HG02623 (cell line): ENCODE data around the gene WNT3A.
A peak's percentile ranks its signal among the peaks of the same experiment; 100 is the strongest.

Source experiments
- ATAC-seq: cut with Tn5 transposase; IDR thresholded peaks from one replicate; pipeline ENCODE4 v1.9.1; 2021; ENCODE audit warnings: moderate library complexity; ENCODE audit not compliant: unreplicated experiment

The WNT3A gene

GRCh38 chr1:228066891-228067654 lies 60.3 kb downstream of the WNT3A start:
- no peak for ATAC-seq

- ATAC-seq = no peak
These were observed 61.6 kb downstream of the WNT3A start for GRCh38 chr1:228068359-228068758.

GRCh38 chr1:228070173-228070572 lies 63.4 kb downstream of the WNT3A start:
- no peak for ATAC-seq

GRCh38 chr1:228070851-228071250 lies 64.1 kb downstream of the WNT3A start:
- ATAC-seq = no peak

- no peak for ATAC-seq
These were observed 65.2 kb downstream of the WNT3A start for GRCh38 chr1:228071839-228072657.

GRCh38 chr1:228072658-228073043 lies 65.9 kb downstream of the WNT3A start:
- ATAC-seq = no peak

GRCh38 chr1:228073061-228073856 lies 66.5 kb downstream of the WNT3A start:
- ATAC-seq = no peak

- ATAC-seq = no peak
These were observed 67.2 kb downstream of the WNT3A start for GRCh38 chr1:228073857-228074545.

GRCh38 chr1:228074954-228075730 lies 68.3 kb downstream of the WNT3A start:
- ATAC-seq = no peak

- ATAC-seq = no peak
These were observed 69.0 kb downstream of the WNT3A start for GRCh38 chr1:228075801-228076271.

GRCh38 chr1:228076796-228077430 lies 70.1 kb downstream of the WNT3A start:
- no peak for ATAC-seq

GRCh38 chr1:228077565-228078330 lies 71.0 kb downstream of the WNT3A start:
- no peak for ATAC-seq

- ATAC-seq = no peak
These were observed 72.2 kb downstream of the WNT3A start for GRCh38 chr1:228079013-228079412.

GRCh38 chr1:228079601-228080263 lies 72.9 kb downstream of the WNT3A start:
- no peak for ATAC-seq

- no peak for ATAC-seq
These were observed 74.3 kb downstream of the WNT3A start for GRCh38 chr1:228081144-228081543.

GRCh38 chr1:228081578-228082213 lies 74.9 kb downstream of the WNT3A start:
- peak; percentile 3 for ATAC-seq

- peak; percentile 74 for ATAC-seq
These were observed 75.6 kb downstream of the WNT3A start, which contains the start of gene ARF1 for GRCh38 chr1:228082214-228082917. Gene ARF1 (plus strand): TSS chr1:228082708. CDS start chr1:228097115, 14,407 bp downstream.
